PC-3 (cell line): Measurements from ENCODE around the gene BRIP1. TPM values are rescaled to one million over a fixed set of nuclear protein-coding genes. Genes with fewer than 3 reads are reported as not detected.

Experiments
- ATAC-seq: fragments of 200-7000 bp; cut with Tn5 transposase; 2 replicates; pipeline ENCODE4 v1.9.1; 2020; ENCODE audit warnings: mild to moderate bottlenecking, moderate library complexity
- BruUV-seq: library from RNA; stranded (reverse); fragments of 400-500 nt; replicated peaks from 2 replicates; lab custom pipeline; 2021; lab: Mats Ljungman, UMichigan
- CTCF ChIA-PET: fragments of 300-600 bp; sonication (Branson Sonifier 250); formaldehyde crosslinking; loops from one replicate; lab custom pipeline; 2022; ENCODE audit warnings: antibody characterized with exemption; lab: Charles Lee
- POLR2A ChIA-PET: fragments of 300-600 bp; sonication (Branson Sonifier 250); formaldehyde crosslinking; loops from one replicate; lab custom pipeline; 2022; ENCODE audit warnings: antibody characterized with exemption; ENCODE audit not compliant: unreplicated experiment; lab: Charles Lee
- DNase-seq: peaks from one replicate; pipeline ENCODE4 v3.0.0-alpha.2; 2015
- H2AFZ ChIP-seq: fragments of 300-600 bp; sonication (generic); 2 replicates; pipeline ENCODE4 v1.6.0; 2016; ENCODE audit warnings: antibody characterized with exemption, low read length
- H3F3A ChIP-seq: fragments of 300-600 bp; sonication (generic); one replicate; pipeline ENCODE4 v1.6.0; 2017; ENCODE audit warnings: antibody characterized with exemption, low read length, control low read depth, mild to moderate bottlenecking; ENCODE audit not compliant: unreplicated experiment
- H3K27ac ChIP-seq: fragments of 300-600 bp; sonication (generic); 2 replicates; pipeline ENCODE4 v1.5.1; 2016; ENCODE audit warnings: mild to moderate bottlenecking, low read length
- H3K27me3 ChIP-seq: fragments of 300-600 bp; sonication (generic); 2 replicates; pipeline ENCODE4 v1.6.1; 2016; ENCODE audit warnings: low read length, mixed read lengths
- H3K36me3 ChIP-seq: fragments of 300-600 bp; sonication (generic); 2 replicates; pipeline ENCODE4 v1.6.1; 2016; ENCODE audit warnings: low read depth, mixed run types, low read length, mixed read lengths
- H3K4me1 ChIP-seq: fragments of 300-600 bp; sonication (generic); 2 replicates; pipeline ENCODE4 v1.5.1; 2016; ENCODE audit warnings: low read length; ENCODE audit not compliant: insufficient read depth
- H3K4me2 ChIP-seq: fragments of 300-600 bp; sonication (generic); 2 replicates; pipeline ENCODE4 v1.6.0; 2016; ENCODE audit warnings: low read length
- H3K4me3 ChIP-seq: fragments of 300-600 bp; sonication (generic); 2 replicates; pipeline ENCODE4 v1.5.1; 2016; ENCODE audit warnings: mild to moderate bottlenecking, low read length, mixed read lengths
- H3K79me2 ChIP-seq: fragments of 300-600 bp; sonication (generic); 2 replicates; pipeline ENCODE4 v1.6.1; 2017; ENCODE audit warnings: low read length, mixed read lengths
- H3K9ac ChIP-seq: fragments of 300-600 bp; sonication (generic); 2 replicates; pipeline ENCODE4 v1.6.0; 2016; ENCODE audit warnings: mild to moderate bottlenecking, low read length
- H3K9me2 ChIP-seq: fragments of 300-600 bp; sonication (generic); replicated peaks from 2 replicates; pipeline ENCODE4 v1.6.1; 2016; ENCODE audit warnings: mixed run types, low read length, mixed read lengths
- H3K9me3 ChIP-seq: fragments of 300-600 bp; sonication (generic); 2 replicates; pipeline ENCODE4 v1.6.1; 2016; ENCODE audit warnings: low read length, mixed read lengths
- H4K20me1 ChIP-seq: fragments of 300-600 bp; sonication (generic); 2 replicates; pipeline ENCODE4 v1.6.1; 2016; ENCODE audit warnings: low read length, mixed read lengths
- CTCF ChIP-seq: fragments of 300-600 bp; sonication (generic); conservative IDR thresholded peaks from 2 replicates; pipeline ENCODE4 v1.5.1; 2017; ENCODE audit warnings: antibody characterized with exemption, low read depth, mild to moderate bottlenecking, low read length
- EZH2 ChIP-seq: fragments of 300-600 bp; sonication (generic); IDR thresholded peaks from one replicate; pipeline ENCODE4 v1.6.1; 2017; ENCODE audit warnings: antibody characterized with exemption, mild to moderate bottlenecking, low read length; ENCODE audit not compliant: unreplicated experiment
- EZH2phosphoT487 ChIP-seq: fragments of 300-600 bp; sonication (generic); IDR thresholded peaks from 2 replicates; pipeline ENCODE4 v1.6.1; 2018; ENCODE audit warnings: mild to moderate bottlenecking, antibody characterized with exemption, low read length, borderline replicate concordance
- intact Hi-C: fragments of 100-400 bp; cut with micrococcal nuclease; formaldehyde crosslinking; loops from 2 replicates; pipeline ENCODE4 v1.9.0; 2023
- total RNA-seq: library from RNA; depleted of rRNA; stranded (reverse); fragments of >200 nt; gene quantifications from 2 replicates; pipeline ENCODE4 v1.2.3, GENCODE V29; 2014

BRIP1 gene
- total RNA-seq, 1 experiment from 2014 or later = 21.1 TPM

DNA sequence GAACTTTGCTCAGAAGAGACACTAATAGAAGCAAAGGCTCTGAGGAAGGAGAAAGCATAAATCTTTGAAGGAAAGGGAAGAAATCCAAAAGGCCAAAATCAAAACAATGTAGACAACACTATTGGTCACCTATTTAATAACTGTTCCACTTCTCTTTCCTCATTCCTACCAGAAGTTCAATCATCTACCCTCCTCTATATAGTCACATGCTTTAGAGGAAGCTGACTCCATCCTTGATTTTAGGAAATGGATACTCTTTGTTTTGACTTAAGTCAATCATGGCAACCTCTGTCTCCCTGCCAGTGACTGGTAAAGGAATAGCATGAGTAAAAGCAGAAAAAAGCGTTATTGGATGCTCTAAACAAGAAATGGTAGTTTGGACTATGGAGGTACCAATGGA is 7.3 kb downstream of the BRIP1 start:
- Histone ChIP-seq H3K9me2 (no peaks in the 10 kb centered on the region), H3F3A (no peaks in the 10 kb centered on the region), H3K4me1 (peaks cover 12% of the 10 kb centered on the region), H3K4me3 (no peak overlapping the region), H4K20me1 (no peaks in the 10 kb centered on the region), H3K79me2 (peaks cover 38% of the 10 kb centered on the region), H3K9me3 (no peaks in the 10 kb centered on the region), H2AFZ (no peak overlapping the region), H3K27ac (no peak overlapping the region), H3K4me2 (no peak overlapping the region), H3K36me3 (peaks cover 44% of the 10 kb centered on the region), H3K9ac (no peak overlapping the region), H3K27me3 (no peaks in the 10 kb centered on the region)
- DNase-seq (no peak), ATAC-seq (no peak)
- BruUV-seq = no TSS peak
- intact Hi-C loops = no loop called here
- ChIA-PET POLR2A (no interaction called here), CTCF (interaction anchor here (0.6 kb wide), 1 partner anchor 254 kb away, joined by 4 read pairs; no protein-coding TSS in a partner anchor)
- TF ChIP-seq CTCF = no peak

DNA sequence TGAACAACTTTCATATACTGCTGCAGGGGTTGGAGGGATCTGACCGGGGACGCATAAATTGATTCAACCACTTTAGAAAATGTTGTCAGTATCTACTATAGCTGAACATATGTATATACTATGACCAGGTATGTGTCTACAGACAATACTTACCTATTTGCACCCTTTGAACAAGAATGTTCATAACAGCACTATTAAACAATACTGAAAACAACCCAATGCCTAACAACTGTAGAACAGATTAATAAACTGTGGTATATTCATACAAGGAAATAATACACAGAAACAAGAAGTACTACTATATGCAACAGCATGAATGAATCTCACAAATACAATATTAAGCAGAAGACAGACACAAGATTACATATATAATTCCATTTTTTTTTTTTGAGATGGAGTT is 10.5 kb downstream of the BRIP1 start:
- ChIA-PET POLR2A (no interaction called here), CTCF (no interaction called here)
- no peaks in the 10 kb centered on the region for H4K20me1 ChIP-seq
- no peak for DNase-seq
- no TSS peak for BruUV-seq
- no peaks in the 10 kb centered on the region for H3K9me3 ChIP-seq
- no peak for ATAC-seq
- H3F3A ChIP-seq = no peaks in the 10 kb centered on the region
- no peak overlapping the region for H3K9ac ChIP-seq
- H3K36me3 ChIP-seq = peaks cover 47% of the 10 kb centered on the region
- intact Hi-C loops = no loop called here
- no peak overlapping the region for H3K4me3 ChIP-seq
- no peaks in the 10 kb centered on the region for H3K27me3 ChIP-seq
- H3K79me2 ChIP-seq = peaks cover 20% of the 10 kb centered on the region
- no peak overlapping the region for H3K27ac ChIP-seq
- no peaks in the 10 kb centered on the region for H3K9me2 ChIP-seq
- H3K4me2 ChIP-seq = no peak overlapping the region
- no peak overlapping the region for H2AFZ ChIP-seq
- H3K4me1 ChIP-seq = no peaks in the 10 kb centered on the region
- TF ChIP-seq CTCF = no peak
- TF ChIP-seq EZH2phosphoT487 = no peak
- no peak for TF ChIP-seq EZH2

DNA sequence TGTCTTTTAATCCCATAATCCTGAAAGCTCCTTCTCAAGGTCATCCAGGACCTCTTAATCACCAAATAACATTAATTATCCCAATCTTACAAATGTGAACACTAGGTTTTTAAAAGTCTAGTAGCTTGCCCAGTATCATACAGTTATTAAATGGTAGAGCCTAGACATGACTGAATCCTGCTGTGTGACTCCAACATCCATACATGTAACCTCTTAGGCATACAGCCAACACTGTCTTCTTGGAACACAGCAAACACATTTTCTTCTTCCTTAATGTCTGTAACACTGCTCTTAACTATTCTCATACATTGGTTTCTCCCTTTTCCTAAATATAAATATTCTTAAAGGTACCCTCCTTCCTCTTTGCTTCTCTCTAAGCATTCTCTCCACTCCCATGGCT is 13.7 kb downstream of the BRIP1 start:
- H3K4me1 ChIP-seq = no peaks in the 10 kb centered on the region
- no peak overlapping the region for H3K27ac ChIP-seq
- DNase-seq (no peak), ATAC-seq (no peak)
- no peak for TF ChIP-seq EZH2phosphoT487
- no peak for TF ChIP-seq CTCF
- TF ChIP-seq EZH2 = no peak
- H3K4me2 ChIP-seq = no peak overlapping the region
- H3K9me3 ChIP-seq = no peaks in the 10 kb centered on the region
- no TSS peak for BruUV-seq
- H3K9ac ChIP-seq = no peak overlapping the region
- no peaks in the 10 kb centered on the region for H3K27me3 ChIP-seq
- H2AFZ ChIP-seq = no peak overlapping the region
- ChIA-PET CTCF (no interaction called here), POLR2A (no interaction called here)
- H3K79me2 ChIP-seq = peaks cover 20% of the 10 kb centered on the region
- no peaks in the 10 kb centered on the region for H4K20me1 ChIP-seq
- no peak overlapping the region for H3K4me3 ChIP-seq
- peaks cover 52% of the 10 kb centered on the region; the same call in 1 of the 2 replicates for H3K36me3 ChIP-seq
- no peaks in the 10 kb centered on the region for H3K9me2 ChIP-seq
- intact Hi-C loops = no loop called here
- no peaks in the 10 kb centered on the region for H3F3A ChIP-seq
